K562 (cell line): ENCODE results near the gene ZNF692. TPM values are rescaled to one million over a fixed set of nuclear protein-coding genes. Genes with fewer than 3 reads are reported as not detected.

Source experiments
- CBX2 ChIP-seq: fragments of 200-600 bp; sonication (generic); IDR thresholded peaks from one replicate; pipeline ENCODE4 v1.6.1; 2012; ENCODE audit warnings: mild to moderate bottlenecking, low read length, inconsistent platforms; ENCODE audit not compliant: insufficient read depth, poor library complexity, severe bottlenecking
- CEBPB ChIP-seq: fragments of 450-650 bp; IDR thresholded peaks from 2 replicates; pipeline ENCODE4 v1.6.1; 2016; ENCODE audit warnings: missing genetic modification characterization, missing compliant biosample characterization
- CHD4 ChIP-seq: fragments of 200-600 bp; sonication (generic); IDR thresholded peaks from 3 replicates; pipeline ENCODE4 v1.6.1; 2012; ENCODE audit warnings: low read depth, mild to moderate bottlenecking, mixed read lengths, low read length, inconsistent platforms; ENCODE audit not compliant: insufficient read depth, insufficient replicate concordance, poor library complexity, severe bottlenecking
- HDAC6 ChIP-seq: IDR thresholded peaks from 2 replicates; pipeline ENCODE4 v1.6.1; 2012; ENCODE audit warnings: low read depth, mild to moderate bottlenecking, control low read depth, inconsistent platforms, low read length, moderate library complexity
- HNRNPH1 ChIP-seq: fragments of 200-400 bp; formaldehyde crosslinking; optimal IDR thresholded peaks from 2 replicates; pipeline ENCODE3; 2017; ENCODE audit warnings: low read depth, mild to moderate bottlenecking, low read length, moderate library complexity
- NCOA2 ChIP-seq, 2 experiments: fragments of 450-650 bp; IDR thresholded peaks; 2 replicates each; pipeline ENCODE4 v1.6.1; 2018; ENCODE audit warnings: mild to moderate bottlenecking in 2 of 2, moderate library complexity in 1 of 2; ENCODE audit not compliant: partially characterized antibody in 2 of 2
- RFX7 ChIP-seq: fragments of 250-450 bp; sonication (Bioruptor Pico); IDR thresholded peaks from 2 replicates; pipeline ENCODE4 v1.5.1; 2021; ENCODE audit warnings: mild to moderate bottlenecking
- SETDB1 ChIP-seq: IDR thresholded peaks from one replicate; pipeline ENCODE4 v1.6.1; 2012; ENCODE audit warnings: low read length, control low read depth, inconsistent platforms
- XRCC5 ChIP-seq: fragments of 200-400 bp; formaldehyde crosslinking; IDR thresholded peaks from 2 replicates; pipeline ENCODE4 v1.6.1; 2017; ENCODE audit warnings: low read depth, mild to moderate bottlenecking, low read length
- YY1 ChIP-seq, 3 experiments: IDR thresholded peaks; 2 replicates each; pipeline ENCODE4 v1.6.1; 2011; ENCODE audit warnings: low read length in 2 of 3, mild to moderate bottlenecking in 2 of 3, moderate library complexity in 2 of 3, borderline replicate concordance in 1 of 3, control low read depth in 1 of 3, low read depth in 1 of 3; ENCODE audit not compliant: insufficient read depth in 3 of 3, insufficient replicate concordance in 2 of 3, control insufficient read depth in 1 of 3, insufficient read length in 1 of 3; ENCODE audit errors: extremely low read depth in 1 of 3
- ZNF431 ChIP-seq: sonication (generic); formaldehyde crosslinking; IDR thresholded peaks from 2 replicates; pipeline ENCODE4 v1.8.0; 2022; ENCODE audit warnings: mild to moderate bottlenecking, missing genetic modification reagents
- ZNF695 ChIP-seq: fragments of 450-650 bp; formaldehyde crosslinking; IDR thresholded peaks from 2 replicates; pipeline ENCODE4 v1.4.0; 2020; ENCODE audit warnings: mild to moderate bottlenecking, moderate library complexity
- polyA plus RNA-seq, 8 experiments: library from polyadenylated mRNA; depleted of rRNA in 4 of 8; stranded (reverse) in 5 of 8; unstranded in 3 of 8; fragments of >200 nt; fragmentation: Nextera tagmentation in 2 of 8; fragmentation: Illumina TruSeq in 1 of 8; extraction: Ambion mirVana in 2 of 8; extraction: Trizol in 1 of 8; gene quantifications; 2 replicates each; pipeline versions ENCODE4 v1.2.1 to v1.2.3, GENCODE V29; 2011 to 2014; ENCODE audit warnings: inconsistent platforms in 1 of 8, missing spikeins in 1 of 8
- total RNA-seq, 7 experiments: library from RNA; depleted of rRNA in 6 of 7; stranded (reverse); fragments of >200 nt in 6 of 7; fragmentation: Illumina TruSeq in 2 of 7; extraction: Trizol in 2 of 7; gene quantifications; 2 replicates each; pipeline versions ENCODE4 v1.2.1 to v1.2.3, GENCODE V29; 2011 to 2021; ENCODE audit warnings: low replicate concordance in 1 of 7
- TF ChIP-seq, protein P1 (sequence below), 2 experiments: fragments of 450-650 bp; IDR thresholded peaks; 2 replicates each; pipeline ENCODE4 v1.6.1; 2018; ENCODE audit warnings: mild to moderate bottlenecking in 2 of 2, low read depth in 1 of 2; ENCODE audit not compliant: partially characterized antibody in 2 of 2
- TF ChIP-seq, protein P2 (sequence below), 2 experiments: fragments of 200-800 bp in 1 of 2; sonication (Bioruptor generic) in 1 of 2; sonication (generic) in 1 of 2; formaldehyde crosslinking in 1 of 2; IDR thresholded peaks in 1 of 2; conservative IDR thresholded peaks in 1 of 2; 2 replicates each; pipeline versions ENCODE4 v1.5.0 to v1.6.1; 2016 to 2020; ENCODE audit warnings: missing compliant biosample characterization in 1 of 2, missing genetic modification characterization in 1 of 2, missing genetic modification reagents in 1 of 2
- TF ChIP-seq, protein P3 (sequence below): fragments of 150-350 bp; conservative IDR thresholded peaks from 2 replicates; pipeline ENCODE4 v1.6.1; 2014; ENCODE audit warnings: low read length
- TF ChIP-seq, protein P4 (sequence below): sonication (generic); formaldehyde crosslinking; IDR thresholded peaks from 2 replicates; pipeline ENCODE4 v1.8.0; 2023; ENCODE audit warnings: mild to moderate bottlenecking, missing genetic modification reagents

Gene ZNF692
- total and polyA plus RNA-seq, 9 of the 15 experiments (the other 6 are each of a cell fraction or from before 2014, with no cell fraction given) = 8.4 to 143 (median 55.9) TPM

DNA sequence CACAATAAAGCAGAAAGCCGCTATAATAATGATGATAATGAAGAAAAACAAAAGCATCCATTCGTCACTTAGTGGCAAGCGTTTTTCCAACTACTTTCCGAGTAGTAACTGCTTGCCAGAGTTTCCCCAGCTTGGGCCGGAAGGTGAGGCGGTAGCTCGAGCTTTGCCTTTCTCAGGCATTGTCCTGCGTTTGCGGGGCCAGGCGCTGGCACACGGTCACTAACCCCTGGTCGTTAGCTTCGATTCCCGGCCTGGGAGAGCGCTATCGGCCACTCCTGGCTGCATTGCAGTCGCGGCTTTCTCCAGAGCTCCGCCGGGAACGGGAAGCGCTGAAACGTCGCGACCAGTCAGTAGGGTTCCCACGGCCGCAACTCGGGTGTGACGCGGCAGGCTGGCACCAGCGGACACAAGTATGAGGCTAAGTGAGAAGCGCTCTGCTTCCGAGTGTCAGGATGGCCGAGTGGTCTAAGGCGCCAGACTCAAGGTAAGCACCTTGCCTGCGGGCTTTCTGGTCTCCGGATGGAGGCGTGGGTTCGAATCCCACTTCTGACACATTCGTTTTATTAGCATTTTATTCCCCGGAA lies 14.6 kb upstream of the ZNF692 start (continued):
- TF ChIP-seq, protein P1, sequence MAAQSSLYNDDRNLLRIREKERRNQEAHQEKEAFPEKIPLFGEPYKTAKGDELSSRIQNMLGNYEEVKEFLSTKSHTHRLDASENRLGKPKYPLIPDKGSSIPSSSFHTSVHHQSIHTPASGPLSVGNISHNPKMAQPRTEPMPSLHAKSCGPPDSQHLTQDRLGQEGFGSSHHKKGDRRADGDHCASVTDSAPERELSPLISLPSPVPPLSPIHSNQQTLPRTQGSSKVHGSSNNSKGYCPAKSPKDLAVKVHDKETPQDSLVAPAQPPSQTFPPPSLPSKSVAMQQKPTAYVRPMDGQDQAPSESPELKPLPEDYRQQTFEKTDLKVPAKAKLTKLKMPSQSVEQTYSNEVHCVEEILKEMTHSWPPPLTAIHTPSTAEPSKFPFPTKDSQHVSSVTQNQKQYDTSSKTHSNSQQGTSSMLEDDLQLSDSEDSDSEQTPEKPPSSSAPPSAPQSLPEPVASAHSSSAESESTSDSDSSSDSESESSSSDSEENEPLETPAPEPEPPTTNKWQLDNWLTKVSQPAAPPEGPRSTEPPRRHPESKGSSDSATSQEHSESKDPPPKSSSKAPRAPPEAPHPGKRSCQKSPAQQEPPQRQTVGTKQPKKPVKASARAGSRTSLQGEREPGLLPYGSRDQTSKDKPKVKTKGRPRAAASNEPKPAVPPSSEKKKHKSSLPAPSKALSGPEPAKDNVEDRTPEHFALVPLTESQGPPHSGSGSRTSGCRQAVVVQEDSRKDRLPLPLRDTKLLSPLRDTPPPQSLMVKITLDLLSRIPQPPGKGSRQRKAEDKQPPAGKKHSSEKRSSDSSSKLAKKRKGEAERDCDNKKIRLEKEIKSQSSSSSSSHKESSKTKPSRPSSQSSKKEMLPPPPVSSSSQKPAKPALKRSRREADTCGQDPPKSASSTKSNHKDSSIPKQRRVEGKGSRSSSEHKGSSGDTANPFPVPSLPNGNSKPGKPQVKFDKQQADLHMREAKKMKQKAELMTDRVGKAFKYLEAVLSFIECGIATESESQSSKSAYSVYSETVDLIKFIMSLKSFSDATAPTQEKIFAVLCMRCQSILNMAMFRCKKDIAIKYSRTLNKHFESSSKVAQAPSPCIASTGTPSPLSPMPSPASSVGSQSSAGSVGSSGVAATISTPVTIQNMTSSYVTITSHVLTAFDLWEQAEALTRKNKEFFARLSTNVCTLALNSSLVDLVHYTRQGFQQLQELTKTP (IDR thresholded peaks at IDR 0.05; ENCODE audit: low read depth in 1 of 2, partially characterized antibody in 2 of 2) = no peak
- TF ChIP-seq HDAC6 (no peak), NCOA2 (IDR thresholded peaks at IDR 0.05; ENCODE audit: partially characterized antibody in 2 of 2) (no peak), SETDB1 (no peak), XRCC5 (peak; percentile 27; the same call in 1 of the 2 replicates), ZNF431 (CRISPR knock-in tag) (peak; percentile 51; the same call in 1 of the 2 replicates), CHD4 (no peak), CEBPB (tag) (no peak), ZNF695 (no peak), YY1 (IDR thresholded peaks at IDR 0.05; ENCODE audit: borderline replicate concordance in 1 of 3, control insufficient read depth in 1 of 3, extremely low read depth in 1 of 3, insufficient read depth in 3 of 3, insufficient read length in 1 of 3, insufficient replicate concordance in 2 of 3, low read depth in 1 of 3, low read length in 2 of 3) (peak in 2 of 3 experiments; percentile 56 to 74), RFX7 (CRISPR knock-in tag) (no peak), CBX2 (no peak), HNRNPH1 (no peak)
- TF ChIP-seq, protein P2, sequence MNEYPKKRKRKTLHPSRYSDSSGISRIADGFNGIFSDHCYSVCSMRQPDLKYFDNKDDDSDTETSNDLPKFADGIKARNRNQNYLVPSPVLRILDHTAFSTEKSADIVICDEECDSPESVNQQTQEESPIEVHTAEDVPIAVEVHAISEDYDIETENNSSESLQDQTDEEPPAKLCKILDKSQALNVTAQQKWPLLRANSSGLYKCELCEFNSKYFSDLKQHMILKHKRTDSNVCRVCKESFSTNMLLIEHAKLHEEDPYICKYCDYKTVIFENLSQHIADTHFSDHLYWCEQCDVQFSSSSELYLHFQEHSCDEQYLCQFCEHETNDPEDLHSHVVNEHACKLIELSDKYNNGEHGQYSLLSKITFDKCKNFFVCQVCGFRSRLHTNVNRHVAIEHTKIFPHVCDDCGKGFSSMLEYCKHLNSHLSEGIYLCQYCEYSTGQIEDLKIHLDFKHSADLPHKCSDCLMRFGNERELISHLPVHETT (CRISPR knock-in tag; conservative IDR thresholded peaks at IDR 0.05 in 1 of 2, IDR thresholded peaks at IDR 0.05 in 1 of 2) = peak in 1 of 2 experiments; percentile 59; a peak in 1 of 4 replicates
- TF ChIP-seq, protein P3, sequence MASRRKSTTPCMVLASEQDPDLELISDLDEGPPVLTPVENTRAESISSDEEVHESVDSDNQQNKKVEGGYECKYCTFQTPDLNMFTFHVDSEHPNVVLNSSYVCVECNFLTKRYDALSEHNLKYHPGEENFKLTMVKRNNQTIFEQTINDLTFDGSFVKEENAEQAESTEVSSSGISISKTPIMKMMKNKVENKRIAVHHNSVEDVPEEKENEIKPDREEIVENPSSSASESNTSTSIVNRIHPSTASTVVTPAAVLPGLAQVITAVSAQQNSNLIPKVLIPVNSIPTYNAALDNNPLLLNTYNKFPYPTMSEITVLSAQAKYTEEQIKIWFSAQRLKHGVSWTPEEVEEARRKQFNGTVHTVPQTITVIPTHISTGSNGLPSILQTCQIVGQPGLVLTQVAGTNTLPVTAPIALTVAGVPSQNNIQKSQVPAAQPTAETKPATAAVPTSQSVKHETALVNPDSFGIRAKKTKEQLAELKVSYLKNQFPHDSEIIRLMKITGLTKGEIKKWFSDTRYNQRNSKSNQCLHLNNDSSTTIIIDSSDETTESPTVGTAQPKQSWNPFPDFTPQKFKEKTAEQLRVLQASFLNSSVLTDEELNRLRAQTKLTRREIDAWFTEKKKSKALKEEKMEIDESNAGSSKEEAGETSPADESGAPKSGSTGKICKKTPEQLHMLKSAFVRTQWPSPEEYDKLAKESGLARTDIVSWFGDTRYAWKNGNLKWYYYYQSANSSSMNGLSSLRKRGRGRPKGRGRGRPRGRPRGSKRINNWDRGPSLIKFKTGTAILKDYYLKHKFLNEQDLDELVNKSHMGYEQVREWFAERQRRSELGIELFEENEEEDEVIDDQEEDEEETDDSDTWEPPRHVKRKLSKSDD = no peak
- TF ChIP-seq, protein P4, sequence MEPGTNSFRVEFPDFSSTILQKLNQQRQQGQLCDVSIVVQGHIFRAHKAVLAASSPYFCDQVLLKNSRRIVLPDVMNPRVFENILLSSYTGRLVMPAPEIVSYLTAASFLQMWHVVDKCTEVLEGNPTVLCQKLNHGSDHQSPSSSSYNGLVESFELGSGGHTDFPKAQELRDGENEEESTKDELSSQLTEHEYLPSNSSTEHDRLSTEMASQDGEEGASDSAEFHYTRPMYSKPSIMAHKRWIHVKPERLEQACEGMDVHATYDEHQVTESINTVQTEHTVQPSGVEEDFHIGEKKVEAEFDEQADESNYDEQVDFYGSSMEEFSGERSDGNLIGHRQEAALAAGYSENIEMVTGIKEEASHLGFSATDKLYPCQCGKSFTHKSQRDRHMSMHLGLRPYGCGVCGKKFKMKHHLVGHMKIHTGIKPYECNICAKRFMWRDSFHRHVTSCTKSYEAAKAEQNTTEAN (CRISPR knock-in tag) = 0 out of 2 replicates have a peak, but pooled peaks have one; percentile 63
